ENCODE results near the gene ORC5. TPM values are rescaled to one million over a fixed set of nuclear protein-coding genes. Genes with fewer than 3 reads are reported as not detected.
A peak's percentile ranks its signal among the peaks of the same experiment; 100 is the strongest.

The ORC5 gene
- polyA plus RNA-seq, 12 donors, result 8.0 to 20.0 (median 17.1) TPM; not detected in 1

DNA sequence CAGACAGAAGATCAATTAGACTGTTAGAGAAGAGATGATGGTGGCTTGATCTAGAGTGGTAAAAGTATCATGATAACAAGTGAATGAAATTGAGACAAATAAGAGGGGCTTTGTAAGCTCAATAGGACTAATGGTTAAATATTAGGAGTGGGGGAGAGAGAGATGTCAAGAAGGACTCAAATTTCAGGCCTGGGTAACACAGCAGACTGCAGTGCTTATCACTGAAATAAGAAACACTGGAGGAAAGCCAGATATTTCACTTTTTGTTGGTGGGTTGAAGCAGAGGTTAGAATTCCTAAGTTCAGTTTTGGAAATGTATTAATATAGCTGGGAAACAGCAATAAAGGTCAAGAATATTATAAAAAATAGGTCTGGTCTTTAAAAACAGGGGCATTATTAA is 74.6 kb downstream of the ORC5 start:
- DNase-seq, result no peak

- DNase-seq, result no peak
These were observed 77.1 kb downstream of the ORC5 start for GRCh38 chr7:104130726-104131125.

DNA sequence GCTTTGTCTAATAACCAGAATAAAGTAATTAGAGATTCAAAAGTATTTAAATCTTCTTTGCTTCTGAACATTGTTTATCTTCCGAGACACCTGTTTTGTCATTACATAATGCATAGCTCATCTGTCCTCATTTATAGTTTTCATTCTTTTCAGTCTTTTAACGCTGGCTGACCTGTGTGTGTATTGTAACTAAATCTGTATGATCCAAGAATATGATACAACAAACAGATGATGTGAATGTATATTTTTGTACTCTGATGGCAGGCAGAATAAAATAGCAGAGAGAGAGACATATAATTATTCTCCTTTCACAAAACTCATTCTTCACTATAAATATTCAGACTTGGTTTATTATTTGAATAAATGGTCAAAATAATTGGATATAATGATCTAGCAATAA is 80.6 kb downstream of the ORC5 start:
- no peak for DNase-seq

DNA sequence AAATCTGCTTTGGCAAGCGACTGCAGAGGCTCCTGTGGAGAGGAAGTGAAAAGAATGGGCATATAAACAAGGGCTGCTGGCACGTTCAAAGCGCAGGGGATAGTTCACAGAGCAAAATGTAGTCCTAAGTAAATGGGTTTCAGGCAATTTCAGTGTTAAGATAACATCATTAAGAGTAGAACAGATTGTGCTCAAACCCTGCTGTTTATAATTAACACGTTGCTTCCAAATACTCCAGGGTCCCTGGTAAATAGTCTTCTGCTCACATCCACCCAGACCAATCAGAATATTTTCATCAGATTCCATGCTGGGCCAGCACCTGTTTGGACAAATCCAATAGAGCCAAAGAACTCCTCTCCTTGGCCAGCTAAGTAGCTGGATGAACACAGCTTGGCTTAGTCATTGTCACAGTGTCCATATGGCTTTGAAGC is 81.4 kb downstream of the ORC5 start:
- DNase-seq, result peak; percentile 4

DNA sequence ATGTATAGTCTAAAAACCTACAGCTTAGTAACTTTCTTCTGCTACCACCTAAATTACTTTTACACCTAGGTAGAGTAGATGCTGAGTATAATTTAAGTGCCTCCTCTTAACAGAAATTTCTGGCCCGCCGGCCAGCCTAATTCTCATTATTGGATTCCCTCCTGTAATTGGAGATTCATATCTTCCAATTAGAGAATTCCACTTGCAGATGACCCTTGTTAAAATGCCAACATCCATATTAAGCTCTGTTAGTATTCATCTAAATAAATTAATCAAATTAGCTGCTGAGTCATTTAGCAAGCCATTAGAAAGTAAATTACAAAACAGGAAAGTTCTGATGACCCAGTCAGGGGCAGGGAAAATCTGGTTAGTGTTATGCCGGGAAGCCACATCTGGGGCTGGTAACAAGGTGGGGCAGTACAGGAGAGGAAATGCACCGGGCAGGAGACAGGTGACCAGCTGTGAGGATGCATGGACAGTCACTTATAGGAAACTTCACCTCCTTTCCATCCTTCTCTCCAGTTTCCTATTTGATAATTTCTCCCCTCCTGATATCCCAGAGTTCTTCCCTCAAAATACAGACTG is 82.8 kb downstream of the ORC5 start:
- DNase-seq, result no peak

- no peak for DNase-seq
These were observed 83.3 kb downstream of the ORC5 start for GRCh38 chr7:104124469-104124868.

DNA sequence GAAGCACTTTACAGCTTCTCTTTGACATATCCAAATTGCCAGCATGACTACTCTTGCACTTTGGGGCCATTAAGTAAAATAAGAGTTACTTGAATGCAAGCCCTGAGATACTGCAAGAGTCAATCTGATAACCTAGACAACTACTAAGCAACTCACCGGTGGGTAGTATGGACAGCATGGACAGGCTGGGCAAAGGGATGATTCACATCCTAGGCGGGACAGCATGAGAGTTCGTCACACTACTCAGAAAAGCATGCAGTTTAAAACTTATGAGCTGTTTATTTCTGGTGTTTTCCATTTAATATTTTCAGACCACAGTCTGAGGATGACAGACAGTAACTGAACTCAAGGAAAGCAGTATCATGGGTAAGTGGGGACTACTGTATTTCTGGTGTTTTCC is 84.0 kb downstream of the ORC5 start:
- DNase-seq, result no peak

DNA sequence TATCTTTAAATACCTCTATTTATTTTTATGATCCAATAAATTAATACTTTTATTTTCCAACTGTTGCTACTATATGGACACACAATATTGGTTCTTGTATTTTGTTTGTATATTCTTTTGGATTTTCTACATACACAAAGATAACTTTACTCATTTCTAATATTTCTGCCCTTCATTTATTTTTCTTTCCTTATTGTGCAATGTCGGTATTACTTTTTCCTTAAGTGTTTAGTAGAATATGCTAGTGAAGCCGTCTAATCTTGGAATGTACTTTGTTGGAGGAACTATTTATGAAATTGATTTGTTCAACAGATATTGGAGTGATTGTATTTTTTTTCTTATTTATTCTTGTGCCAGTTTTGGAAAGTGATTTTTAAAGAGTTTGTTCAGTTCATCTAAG is 94.0 kb downstream of the ORC5 start:
- no peak for DNase-seq

DNA sequence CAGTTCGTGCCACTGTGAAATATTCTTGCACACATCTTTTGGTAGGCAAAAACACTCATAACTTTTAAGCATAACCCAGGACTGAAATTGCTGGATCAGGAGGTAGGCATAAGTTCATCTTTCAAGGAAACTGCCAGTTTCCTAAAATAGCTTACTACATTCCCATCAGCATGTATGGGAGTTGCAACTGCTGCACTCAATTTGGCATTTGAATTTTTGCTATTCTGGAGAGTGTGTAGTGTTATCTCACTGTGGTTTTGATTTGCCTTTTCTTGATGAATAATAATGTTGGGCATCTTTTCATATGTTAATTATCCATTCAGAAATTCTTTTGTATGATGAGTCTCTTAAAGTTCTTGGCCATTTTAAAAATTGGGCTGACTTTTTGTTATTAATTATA is 95.2 kb downstream of the ORC5 start:
- DNase-seq, result no peak

- DNase-seq, result no peak
These were observed 96.5 kb downstream of the ORC5 start for GRCh38 chr7:104111271-104111670.

GRCh38 chr7:104106108-104106905 is 101.5 kb downstream of the ORC5 start:
- DNase-seq, result no peak

DNA sequence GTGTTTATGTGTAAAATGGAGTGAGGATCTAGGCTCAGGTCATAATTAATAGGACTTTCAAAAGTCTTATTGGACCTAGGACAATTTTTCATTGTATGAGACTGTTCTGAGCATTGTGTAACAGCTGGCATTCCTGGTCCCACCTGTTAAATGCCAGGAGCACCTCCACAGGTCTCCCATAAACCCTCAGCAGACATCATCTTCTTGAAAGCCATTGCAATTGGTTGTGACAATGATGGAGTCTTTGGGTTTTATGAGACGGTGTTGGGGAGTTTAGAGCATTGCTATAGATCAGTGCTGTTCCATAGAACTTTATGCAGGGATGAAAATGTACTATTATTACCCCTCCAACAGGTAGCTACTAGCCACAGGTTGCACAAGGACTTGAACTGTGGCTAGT is 108.9 kb downstream of the ORC5 start:
- no peak for DNase-seq

- DNase-seq, result no peak
These were observed 111.1 kb downstream of the ORC5 start for GRCh38 chr7:104096683-104097082.

- no peak for DNase-seq
These were observed 114.7 kb downstream of the ORC5 start for GRCh38 chr7:104093127-104093526.

- no peak for DNase-seq
These were observed 116.6 kb downstream of the ORC5 start for GRCh38 chr7:104091242-104091641.

DNA sequence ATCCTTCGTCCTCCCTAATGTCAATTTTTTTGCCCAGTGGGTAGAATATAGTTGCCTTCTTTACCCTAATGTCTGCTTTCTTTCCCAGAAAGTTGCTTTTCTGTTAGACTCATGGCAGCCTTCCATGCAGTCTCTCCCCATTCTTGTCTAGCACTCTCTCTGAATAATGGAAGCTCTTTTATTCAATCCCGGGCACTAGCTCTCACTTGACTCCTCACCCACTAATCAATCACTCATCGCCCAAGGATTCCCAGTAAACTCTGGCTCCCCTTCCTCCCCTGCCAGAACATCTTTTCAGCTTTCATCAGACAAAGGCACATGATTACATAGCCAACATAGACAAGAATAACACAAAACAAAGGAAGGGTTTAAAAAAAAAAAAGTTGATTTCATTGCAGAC is 118.2 kb downstream of the ORC5 start:
- DNase-seq, result no peak

DNA sequence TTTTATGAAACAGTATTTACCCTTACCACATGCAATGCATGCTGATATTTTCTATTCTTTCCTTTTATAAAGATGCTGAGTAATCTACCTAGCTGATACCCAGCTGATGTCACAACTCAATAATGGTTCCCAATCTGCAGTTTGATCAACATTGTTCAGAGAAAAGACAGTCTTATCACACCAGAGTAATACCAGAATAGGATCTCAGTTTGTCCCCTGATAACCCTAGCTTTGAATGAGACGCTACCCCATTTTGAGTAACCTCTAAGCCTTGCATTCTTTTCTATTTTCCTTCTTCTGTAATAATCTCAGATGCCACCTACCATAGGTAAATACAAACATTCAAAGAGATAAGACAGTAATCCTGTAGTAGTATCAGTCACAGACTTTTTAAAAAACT is 118.8 kb downstream of the ORC5 start:
- no peak for DNase-seq

Other genes starting within 250 kb of the ORC5 start
- gene RELN, start 218.4 kb downstream of the ORC5 start, polyA plus RNA-seq (ENCODE audit: insufficient read length in 12 of 12), result 10 to 100 TPM in 3 of 12 donors, 1 to 10 TPM in 8, not detected in 1; 3.0 to 21.0 (median 5.0) TPM
- under 1 TPM in 4 of 12 donors, not detected in 8; 0.10 to 0.33 (median 0.14) TPM for gene LHFPL3, start 120.6 kb upstream of the ORC5 start, polyA plus RNA-seq (ENCODE audit: insufficient read length in 12 of 12)

Data from muscle of arm (tissue), 12 donors.